Activated T-cell treated with anti-CD3 and anti-CD28 coated beads for 1 hour (primary cell): ENCODE measurements around the gene FAM13B.
"Not testable (repeated sequence)": the region's sequence is repeated elsewhere in the genome, so short reads cannot be mapped to it uniquely, and the experiment has no call there.

Experiments used
- DNase-seq: peaks from one replicate; pipeline ENCODE4 v3.0.0-alpha.2; 2020; ENCODE audit warnings: low read depth

FAM13B gene

GRCh38 chr5:137960819-137961218 lies 72.1 kb downstream of the FAM13B start:
- no peak for DNase-seq

DNA sequence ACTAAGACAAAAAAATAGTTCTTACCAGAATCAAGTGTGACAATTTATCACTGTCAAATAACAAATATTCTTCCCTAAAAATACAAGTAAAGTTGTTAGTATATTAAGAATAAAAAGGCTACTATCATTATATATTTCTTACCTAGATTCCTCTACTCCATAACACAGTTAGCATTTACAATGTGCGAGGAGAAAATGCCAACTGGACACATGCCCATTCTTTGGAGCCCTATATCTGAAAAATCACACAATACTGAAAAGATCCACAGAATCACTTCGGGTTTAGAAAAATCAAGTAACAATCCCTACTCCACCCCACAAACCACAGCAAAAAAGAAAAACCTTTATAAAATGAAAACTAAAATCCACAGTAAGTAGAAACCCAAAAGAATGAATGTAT lies 72.7 kb downstream of the FAM13B start:
- no peak for DNase-seq

GRCh38 chr5:137959488-137959887 lies 73.4 kb downstream of the FAM13B start:
- no peak for DNase-seq

DNA sequence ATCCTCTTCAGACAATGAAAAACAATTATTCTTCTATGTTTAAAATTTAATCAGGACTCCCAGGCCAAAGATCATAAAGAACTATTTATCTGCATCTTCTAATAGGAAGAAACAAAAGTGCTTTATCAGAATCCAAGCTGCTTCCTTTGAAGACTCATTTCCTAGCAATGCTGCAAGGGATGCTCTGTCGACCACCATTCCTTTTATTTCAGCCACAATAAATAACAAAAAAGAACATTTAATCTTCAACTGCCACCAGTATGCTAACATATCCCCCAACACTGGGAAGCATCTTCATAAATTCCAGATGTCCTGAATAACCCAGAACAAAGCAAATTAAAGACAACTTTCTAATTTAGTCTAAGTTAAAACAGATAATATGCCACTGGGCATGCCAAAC lies 74.9 kb downstream of the FAM13B start:
- no peak for DNase-seq

DNA sequence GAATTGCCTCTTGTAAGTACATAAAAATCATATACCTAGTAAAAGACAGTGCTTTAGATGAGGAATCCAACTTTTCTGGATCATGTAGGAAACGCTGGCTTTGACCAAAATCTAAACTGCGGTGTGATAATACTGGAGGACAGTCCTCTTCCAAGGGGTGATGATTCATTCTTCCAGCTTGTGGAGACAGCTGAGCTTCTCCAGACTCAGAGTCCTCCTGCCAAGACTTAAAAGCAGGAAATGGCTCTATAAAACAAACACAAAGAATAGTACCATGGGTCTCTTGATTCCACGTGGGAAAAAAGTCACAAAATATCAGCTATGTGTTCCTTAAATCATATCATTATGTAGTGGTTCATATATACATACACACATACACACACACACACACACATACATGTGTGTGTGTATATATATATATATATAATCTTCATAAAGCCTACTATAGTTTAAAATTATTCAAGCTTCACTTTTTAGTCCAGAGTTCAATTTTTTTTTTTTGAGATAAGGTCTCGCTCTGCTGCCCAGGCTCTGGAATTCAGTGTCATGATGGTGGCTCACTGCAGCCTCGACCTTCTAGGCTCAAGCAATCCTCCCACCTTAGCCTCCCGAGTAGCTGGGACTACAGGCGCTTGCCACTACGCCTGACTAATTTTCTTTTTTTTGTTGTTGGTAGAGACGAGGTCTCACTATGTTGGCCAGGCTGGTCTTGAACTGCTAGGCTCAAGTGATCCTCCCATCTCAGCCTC lies 78.6 kb downstream of the FAM13B start:
- no peak for DNase-seq

GRCh38 chr5:137945825-137946224 lies 87.1 kb downstream of the FAM13B start:
- no peak for DNase-seq

DNA sequence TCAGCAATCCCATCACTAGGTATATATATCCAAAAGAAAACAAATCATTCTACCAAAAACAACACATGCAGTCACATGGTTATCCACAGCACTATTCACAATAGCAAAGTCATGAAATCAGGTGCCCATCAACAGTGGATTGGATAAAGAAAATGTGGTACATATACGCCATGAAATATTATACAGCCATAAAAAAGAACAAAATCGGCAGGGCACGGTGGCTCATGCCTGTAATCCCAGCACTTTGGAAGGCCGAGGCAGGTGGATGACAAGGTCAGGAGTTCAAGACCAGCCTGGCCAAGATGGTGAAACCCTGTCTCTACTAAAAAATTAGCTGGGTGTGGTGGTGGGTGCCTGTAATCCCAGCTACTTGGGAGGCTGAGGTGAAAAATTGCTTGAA lies 88.6 kb downstream of the FAM13B start:
- DNase-seq: not testable (repeated sequence)

GRCh38 chr5:137939331-137939730 lies 93.5 kb downstream of the FAM13B start:
- no peak for DNase-seq

DNA sequence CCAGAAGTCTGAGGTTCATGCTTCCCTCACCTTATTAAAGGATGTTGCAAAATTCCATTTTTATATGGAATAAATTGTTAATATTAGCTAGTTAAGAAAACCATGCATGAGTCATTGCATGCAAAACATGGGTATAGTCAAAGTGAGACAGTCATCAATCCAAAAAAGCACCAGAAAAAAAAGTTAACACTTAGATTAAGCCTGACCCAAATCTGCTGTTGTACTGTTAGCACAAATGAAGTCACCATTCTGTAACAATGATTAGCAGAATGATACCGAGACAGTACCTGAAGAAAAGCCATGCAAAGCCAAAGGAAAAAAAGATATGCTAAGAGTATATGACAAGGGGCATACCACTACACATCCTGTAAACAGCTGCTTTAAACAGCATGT lies 94.1 kb downstream of the FAM13B start:
- DNase-seq: no peak

DNA sequence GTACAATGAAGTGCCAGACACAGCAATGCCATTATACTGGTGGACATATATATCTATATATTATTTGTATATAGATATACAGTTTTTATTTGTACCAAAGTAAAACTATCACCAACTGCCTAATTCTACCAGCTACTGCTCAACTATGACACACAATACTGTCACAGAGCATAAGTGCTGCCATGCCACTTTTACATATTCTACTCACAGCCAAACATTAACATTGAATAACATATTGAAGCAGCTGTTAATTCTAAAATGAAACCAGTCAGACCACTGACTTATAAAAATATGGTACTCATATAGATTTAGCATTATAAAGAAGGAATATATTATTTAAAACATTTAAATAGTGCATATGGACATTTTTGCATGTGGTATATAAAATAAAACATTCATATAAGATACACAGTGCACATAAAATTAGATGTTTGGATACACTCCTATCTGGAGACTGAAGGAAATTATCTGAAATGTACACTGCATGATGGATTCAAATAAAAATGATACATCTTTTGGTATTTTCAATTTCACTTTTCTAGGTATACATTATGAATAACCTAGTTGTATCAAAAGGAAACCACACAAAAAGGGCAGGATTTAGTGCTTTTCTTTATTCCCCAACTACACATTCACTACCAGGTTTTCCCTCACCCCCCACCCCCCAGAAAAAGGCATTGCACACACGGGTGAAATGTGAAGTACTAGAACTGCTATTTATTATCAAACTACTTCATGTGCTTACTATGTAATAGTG lies 94.7 kb downstream of the FAM13B start:
- no peak for DNase-seq

DNA sequence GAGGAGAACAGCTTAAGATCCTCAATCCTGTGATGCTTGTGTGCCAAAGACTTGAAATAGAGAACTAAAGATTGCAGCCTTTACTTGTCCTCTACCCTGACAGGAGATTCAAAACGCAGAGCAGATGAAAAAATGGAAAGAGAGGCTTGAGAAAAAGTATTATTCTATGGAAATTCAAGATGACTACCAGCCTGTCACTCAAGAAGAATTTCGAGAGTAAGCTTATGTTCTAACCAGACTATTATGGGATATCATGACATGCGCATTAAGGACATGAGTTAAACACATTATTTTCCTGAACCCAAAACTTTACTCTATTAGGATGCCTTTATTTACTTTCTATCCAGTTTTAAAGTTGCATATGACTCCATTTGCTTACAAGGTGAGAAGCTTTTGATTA lies 97.2 kb downstream of the FAM13B start:
- no peak for DNase-seq

DNA sequence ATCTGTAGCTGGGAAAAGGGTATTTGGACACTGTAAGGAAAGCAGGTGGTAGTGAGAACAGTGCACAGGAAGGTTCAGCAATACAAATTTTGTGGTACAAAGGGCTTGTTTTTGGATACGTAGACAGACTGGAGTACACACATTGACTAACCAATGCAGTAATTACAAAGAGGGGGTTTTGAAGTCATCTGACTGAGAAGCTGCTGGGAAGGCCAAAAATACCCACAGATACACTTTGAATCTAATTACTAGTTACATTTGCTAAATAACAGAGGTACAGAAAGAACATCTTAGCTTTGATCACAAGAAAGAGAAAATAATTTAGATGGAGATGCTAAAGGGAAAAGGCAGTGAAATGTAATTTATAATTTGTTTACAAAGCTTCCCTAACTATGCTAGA lies 97.7 kb downstream of the FAM13B start:
- DNase-seq: no peak

GRCh38 chr5:137933491-137933911 lies 99.4 kb downstream of the FAM13B start:
- DNase-seq: no peak

- DNase-seq: no peak
These were observed 100.1 kb downstream of the FAM13B start for GRCh38 chr5:137932800-137933199.

DNA sequence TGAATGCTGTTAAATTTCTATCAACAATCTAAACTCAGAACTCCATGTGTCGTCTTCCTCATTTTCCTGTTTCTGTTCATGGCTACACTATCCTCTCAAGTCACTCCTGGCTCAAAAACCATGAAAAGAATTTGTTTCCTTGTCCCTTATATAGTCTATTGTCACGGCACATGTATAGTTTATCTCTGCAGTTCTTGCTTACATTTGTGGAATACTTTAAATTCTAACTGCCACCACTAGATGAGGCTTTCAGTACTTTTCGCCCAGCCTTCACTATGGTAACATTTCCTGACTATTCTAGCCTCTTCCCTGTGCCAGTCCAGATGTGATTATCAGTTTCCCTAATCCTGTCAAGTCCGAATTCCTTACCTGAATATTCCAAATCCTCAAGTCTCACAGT lies 109.0 kb downstream of the FAM13B start:
- no peak for DNase-seq

GRCh38 chr5:137921931-137922330 lies 110.9 kb downstream of the FAM13B start:
- no peak for DNase-seq

DNA sequence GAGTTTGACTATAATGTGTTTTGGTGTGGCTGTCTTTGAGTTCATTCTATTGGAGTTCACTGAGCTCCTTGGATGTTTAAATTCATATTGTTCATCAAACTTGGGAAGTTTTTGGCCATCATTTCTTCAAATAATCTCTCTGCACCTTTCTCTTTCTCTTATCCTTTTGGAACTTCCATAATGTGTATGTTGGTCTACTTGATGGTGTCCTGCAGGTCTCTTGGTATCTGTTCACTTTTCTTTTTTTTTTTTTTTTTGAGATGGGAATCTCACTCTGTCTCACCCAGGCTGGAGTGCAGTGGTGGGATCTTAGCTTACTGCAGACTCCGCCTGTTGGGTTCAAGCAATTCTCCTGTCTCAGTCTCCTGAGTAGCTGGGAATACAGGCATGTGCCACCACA lies 116.0 kb downstream of the FAM13B start:
- no peak for DNase-seq

GRCh38 chr5:137914758-137915157 lies 118.1 kb downstream of the FAM13B start:
- DNase-seq: no peak

- no peak for DNase-seq
These were observed 130.3 kb downstream of the FAM13B start for GRCh38 chr5:137902408-137903133.

- DNase-seq: no peak
These were observed 131.7 kb downstream of the FAM13B start for GRCh38 chr5:137901011-137901817.

- no peak for DNase-seq
These were observed 133.4 kb downstream of the FAM13B start for GRCh38 chr5:137899493-137899892.

DNA sequence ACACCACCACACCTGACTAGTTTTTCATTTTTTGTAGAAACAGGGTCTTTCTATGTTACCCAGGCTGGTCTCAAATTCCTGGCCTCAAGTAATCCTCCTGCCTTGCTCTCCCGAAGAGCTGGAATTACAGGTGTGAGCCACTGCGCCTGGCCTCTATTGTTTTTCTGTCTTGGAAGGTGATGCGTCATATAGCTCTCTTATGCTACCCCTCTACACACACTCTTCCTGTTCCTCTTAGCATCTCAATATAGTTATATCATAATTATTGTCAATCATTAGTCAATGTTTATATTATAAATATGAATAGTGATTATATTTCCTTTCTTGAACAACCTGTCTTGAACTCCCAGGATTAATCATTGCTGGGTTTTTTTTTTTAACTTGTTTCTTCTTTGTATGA lies 136.3 kb downstream of the FAM13B start:
- no peak for DNase-seq
